ENCODE data around the gene TCEAL4. TPM values are rescaled to one million over a fixed set of nuclear protein-coding genes. Genes with fewer than 3 reads are reported as not detected.

The TCEAL4 gene
- total and polyA plus RNA-seq, 2 of the 13 experiments (the other 11 are each of a cell fraction or from before 2014, with no cell fraction given) = 12.6 to 31.0 TPM

DNA sequence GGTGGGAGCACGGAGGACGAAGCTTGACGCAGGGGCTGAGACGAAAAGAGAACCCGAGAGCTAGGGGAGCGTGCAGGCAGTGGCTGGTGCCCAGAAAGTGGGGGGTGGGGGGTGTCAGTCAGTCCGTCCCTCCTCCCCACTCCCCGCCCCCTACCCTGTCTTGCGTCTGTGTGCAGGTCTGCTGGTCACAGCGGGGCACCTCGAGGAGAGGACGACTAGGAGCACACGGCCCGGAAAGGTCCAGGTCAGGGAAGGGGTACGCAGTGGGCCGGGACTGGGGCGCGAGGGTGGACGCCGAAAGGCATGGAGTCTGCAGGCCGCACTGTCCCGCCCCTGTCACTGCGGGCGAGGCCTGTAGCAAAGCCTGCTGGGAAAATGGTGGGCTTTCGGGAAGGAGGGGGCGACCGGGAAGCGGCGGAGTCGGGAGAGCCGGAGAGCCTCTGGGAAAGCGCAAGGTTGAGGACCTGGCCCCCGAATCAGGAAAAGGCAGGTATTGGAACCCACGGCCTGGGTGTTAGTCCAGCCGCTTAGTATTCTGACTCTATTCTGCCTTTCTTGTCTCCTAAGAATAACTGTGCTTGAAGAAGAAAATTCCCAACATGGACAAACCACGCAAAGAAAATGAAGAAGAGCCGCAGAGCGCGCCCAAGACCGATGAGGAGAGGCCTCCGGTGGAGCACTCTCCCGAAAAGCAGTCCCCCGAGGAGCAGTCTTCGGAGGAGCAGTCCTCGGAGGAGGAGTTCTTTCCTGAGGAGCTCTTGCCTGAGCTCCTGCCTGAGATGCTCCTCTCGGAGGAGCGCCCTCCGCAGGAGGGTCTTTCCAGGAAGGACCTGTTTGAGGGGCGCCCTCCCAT is 44.2 kb downstream of the TCEAL4 start (continued):
- TF ChIP-seq, protein P1, sequence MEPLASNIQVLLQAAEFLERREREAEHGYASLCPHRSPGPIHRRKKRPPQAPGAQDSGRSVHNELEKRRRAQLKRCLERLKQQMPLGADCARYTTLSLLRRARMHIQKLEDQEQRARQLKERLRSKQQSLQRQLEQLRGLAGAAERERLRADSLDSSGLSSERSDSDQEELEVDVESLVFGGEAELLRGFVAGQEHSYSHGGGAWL (CRISPR knock-in tag; IDR thresholded peaks at IDR 0.05) = no peak
- TF ChIP-seq, protein P2, sequence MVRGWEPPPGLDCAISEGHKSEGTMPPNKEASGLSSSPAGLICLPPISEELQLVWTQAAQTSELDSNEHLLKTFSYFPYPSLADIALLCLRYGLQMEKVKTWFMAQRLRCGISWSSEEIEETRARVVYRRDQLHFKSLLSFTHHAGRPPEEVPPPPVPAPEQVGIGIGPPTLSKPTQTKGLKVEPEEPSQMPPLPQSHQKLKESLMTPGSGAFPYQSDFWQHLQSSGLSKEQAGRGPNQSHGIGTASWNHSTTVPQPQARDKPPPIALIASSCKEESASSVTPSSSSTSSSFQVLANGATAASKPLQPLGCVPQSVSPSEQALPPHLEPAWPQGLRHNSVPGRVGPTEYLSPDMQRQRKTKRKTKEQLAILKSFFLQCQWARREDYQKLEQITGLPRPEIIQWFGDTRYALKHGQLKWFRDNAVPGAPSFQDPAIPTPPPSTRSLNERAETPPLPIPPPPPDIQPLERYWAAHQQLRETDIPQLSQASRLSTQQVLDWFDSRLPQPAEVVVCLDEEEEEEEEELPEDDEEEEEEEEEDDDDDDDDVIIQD (CRISPR knock-in tag; IDR thresholded peaks at IDR 0.05; ENCODE audit: low read depth) = no peak
- no peak for TF ChIP-seq ZBTB2 (CRISPR knock-in tag; IDR thresholded peaks at IDR 0.05; ENCODE audit: low read depth)
- 0 out of 2 replicates have a peak, but pooled peaks have one; percentile 25 for TF ChIP-seq THAP11 (CRISPR knock-in tag; IDR thresholded peaks at IDR 0.05)
- TF ChIP-seq ZNF746 (CRISPR knock-in tag; IDR thresholded peaks at IDR 0.05) = no peak
- TF ChIP-seq, protein P3, sequence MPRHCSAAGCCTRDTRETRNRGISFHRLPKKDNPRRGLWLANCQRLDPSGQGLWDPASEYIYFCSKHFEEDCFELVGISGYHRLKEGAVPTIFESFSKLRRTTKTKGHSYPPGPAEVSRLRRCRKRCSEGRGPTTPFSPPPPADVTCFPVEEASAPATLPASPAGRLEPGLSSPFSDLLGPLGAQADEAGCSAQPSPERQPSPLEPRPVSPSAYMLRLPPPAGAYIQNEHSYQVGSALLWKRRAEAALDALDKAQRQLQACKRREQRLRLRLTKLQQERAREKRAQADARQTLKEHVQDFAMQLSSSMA (CRISPR knock-in tag; IDR thresholded peaks at IDR 0.05) = no peak
- TF ChIP-seq CC2D1A (CRISPR knock-in tag; IDR thresholded peaks at IDR 0.05) = no peak
- no peak for TF ChIP-seq ZNF607 (CRISPR knock-in tag; IDR thresholded peaks at IDR 0.05; ENCODE audit: borderline replicate concordance)
- TF ChIP-seq GABPB1 (CRISPR knock-in tag; IDR thresholded peaks at IDR 0.05) = peak; percentile 44; the same call in 1 of the 2 replicates
- TF ChIP-seq, protein P4, sequence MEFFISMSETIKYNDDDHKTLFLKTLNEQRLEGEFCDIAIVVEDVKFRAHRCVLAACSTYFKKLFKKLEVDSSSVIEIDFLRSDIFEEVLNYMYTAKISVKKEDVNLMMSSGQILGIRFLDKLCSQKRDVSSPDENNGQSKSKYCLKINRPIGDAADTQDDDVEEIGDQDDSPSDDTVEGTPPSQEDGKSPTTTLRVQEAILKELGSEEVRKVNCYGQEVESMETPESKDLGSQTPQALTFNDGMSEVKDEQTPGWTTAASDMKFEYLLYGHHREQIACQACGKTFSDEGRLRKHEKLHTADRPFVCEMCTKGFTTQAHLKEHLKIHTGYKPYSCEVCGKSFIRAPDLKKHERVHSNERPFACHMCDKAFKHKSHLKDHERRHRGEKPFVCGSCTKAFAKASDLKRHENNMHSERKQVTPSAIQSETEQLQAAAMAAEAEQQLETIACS (CRISPR knock-in tag; IDR thresholded peaks at IDR 0.05) = no peak
- no peak for TF ChIP-seq EHMT2 (IDR thresholded peaks at IDR 0.05; ENCODE audit: borderline replicate concordance, low read depth, low read length)
- no peak for TF ChIP-seq NAIF1 (CRISPR knock-in tag; IDR thresholded peaks at IDR 0.05; ENCODE audit: borderline replicate concordance)
- no peak for TF ChIP-seq PLSCR1 (CRISPR knock-in tag; IDR thresholded peaks at IDR 0.05; ENCODE audit: borderline replicate concordance)
- TF ChIP-seq, protein P5, sequence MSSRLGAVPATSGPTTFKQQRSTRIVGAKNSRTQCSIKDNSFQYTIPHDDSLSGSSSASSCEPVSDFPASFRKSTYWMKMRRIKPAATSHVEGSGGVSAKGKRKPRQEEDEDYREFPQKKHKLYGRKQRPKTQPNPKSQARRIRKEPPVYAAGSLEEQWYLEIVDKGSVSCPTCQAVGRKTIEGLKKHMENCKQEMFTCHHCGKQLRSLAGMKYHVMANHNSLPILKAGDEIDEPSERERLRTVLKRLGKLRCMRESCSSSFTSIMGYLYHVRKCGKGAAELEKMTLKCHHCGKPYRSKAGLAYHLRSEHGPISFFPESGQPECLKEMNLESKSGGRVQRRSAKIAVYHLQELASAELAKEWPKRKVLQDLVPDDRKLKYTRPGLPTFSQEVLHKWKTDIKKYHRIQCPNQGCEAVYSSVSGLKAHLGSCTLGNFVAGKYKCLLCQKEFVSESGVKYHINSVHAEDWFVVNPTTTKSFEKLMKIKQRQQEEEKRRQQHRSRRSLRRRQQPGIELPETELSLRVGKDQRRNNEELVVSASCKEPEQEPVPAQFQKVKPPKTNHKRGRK (CRISPR knock-in tag; IDR thresholded peaks at IDR 0.05) = no peak
- no peak for TF ChIP-seq NR1H2 (CRISPR knock-in tag; IDR thresholded peaks at IDR 0.05; ENCODE audit: borderline replicate concordance, low read depth)
- TF ChIP-seq, protein P6, sequence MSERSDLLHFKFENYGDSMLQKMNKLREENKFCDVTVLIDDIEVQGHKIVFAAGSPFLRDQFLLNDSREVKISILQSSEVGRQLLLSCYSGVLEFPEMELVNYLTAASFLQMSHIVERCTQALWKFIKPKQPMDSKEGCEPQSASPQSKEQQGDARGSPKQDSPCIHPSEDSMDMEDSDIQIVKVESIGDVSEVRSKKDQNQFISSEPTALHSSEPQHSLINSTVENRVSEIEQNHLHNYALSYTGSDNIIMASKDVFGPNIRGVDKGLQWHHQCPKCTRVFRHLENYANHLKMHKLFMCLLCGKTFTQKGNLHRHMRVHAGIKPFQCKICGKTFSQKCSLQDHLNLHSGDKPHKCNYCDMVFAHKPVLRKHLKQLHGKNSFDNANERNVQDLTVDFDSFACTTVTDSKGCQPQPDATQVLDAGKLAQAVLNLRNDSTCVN (CRISPR knock-in tag; IDR thresholded peaks at IDR 0.05; ENCODE audit: borderline replicate concordance) = no peak
- no peak for TF ChIP-seq ZNF672 (CRISPR knock-in tag; IDR thresholded peaks at IDR 0.05)

Data from HepG2 (cell line).